GM23338 (cell line): ENCODE data around the gene GRAPL.
"Not testable (repeated sequence)": the region's sequence is repeated elsewhere in the genome, so short reads cannot be mapped to it uniquely, and the experiment has no call there.

Experiments
- EZH2 ChIP-seq: fragments of 200-600 bp; sonication (generic); IDR thresholded peaks from one replicate; pipeline ENCODE4 v1.8.0; 2017; ENCODE audit warnings: antibody characterized with exemption, mild to moderate bottlenecking, low read depth; ENCODE audit not compliant: unreplicated experiment
- POLR2AphosphoS5 ChIP-seq: IDR thresholded peaks from 2 replicates; pipeline ENCODE4 v1.6.1; 2016; ENCODE audit warnings: antibody characterized with exemption, low read depth
- TF ChIP-seq, protein P1 (sequence below), 2 experiments: fragments of 200-600 bp in 1 of 2; sonication (generic) in 1 of 2; conservative IDR thresholded peaks; 2 replicates each; pipeline versions ENCODE4 v1.5.1 to v1.6.1; 2016 to 2017; ENCODE audit warnings: antibody characterized with exemption in 2 of 2, low read depth in 2 of 2, mild to moderate bottlenecking in 2 of 2, moderate library complexity in 1 of 2

DNA sequence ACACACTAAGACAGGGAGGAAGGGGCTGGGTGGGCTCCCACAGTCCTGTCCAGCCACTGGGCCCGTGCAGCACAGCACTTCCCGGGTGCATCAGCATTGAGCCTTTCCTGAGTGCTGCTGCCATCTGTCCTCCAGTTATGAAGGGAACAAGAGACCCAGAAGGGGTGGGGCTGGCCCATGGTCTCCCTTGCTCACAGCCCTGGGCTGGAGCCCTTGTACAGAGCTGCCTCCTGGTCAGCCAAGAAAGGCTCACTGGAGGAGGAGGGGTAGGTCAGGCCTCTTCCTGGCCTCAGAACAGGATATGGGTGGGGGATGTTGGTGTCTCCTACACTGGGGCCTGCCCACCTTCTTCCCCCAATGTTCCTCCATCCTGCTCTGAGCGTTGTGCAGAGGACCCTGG, 76.0 kb downstream of the GRAPL start:
- TF ChIP-seq EZH2, POLR2AphosphoS5: not testable (repeated sequence)
- TF ChIP-seq, protein P1, sequence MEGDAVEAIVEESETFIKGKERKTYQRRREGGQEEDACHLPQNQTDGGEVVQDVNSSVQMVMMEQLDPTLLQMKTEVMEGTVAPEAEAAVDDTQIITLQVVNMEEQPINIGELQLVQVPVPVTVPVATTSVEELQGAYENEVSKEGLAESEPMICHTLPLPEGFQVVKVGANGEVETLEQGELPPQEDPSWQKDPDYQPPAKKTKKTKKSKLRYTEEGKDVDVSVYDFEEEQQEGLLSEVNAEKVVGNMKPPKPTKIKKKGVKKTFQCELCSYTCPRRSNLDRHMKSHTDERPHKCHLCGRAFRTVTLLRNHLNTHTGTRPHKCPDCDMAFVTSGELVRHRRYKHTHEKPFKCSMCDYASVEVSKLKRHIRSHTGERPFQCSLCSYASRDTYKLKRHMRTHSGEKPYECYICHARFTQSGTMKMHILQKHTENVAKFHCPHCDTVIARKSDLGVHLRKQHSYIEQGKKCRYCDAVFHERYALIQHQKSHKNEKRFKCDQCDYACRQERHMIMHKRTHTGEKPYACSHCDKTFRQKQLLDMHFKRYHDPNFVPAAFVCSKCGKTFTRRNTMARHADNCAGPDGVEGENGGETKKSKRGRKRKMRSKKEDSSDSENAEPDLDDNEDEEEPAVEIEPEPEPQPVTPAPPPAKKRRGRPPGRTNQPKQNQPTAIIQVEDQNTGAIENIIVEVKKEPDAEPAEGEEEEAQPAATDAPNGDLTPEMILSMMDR (conservative IDR thresholded peaks at IDR 0.05; ENCODE audit: low read depth in 2 of 2), result not testable (repeated sequence)
